ENCODE data around the gene PSPN. TPM values are rescaled to one million over a fixed set of nuclear protein-coding genes. Genes with fewer than 3 reads are reported as not detected.

Gene PSPN
- total RNA-seq, 2 experiments from 2014 or later, result 2.4 to 2.7 TPM

Small RNAs within 50 kb of the gene (microRNA-seq; reads per million reads assigned to microRNA genes)
- gene MIR3940 (13.3 reads per million, percentile 20 among the genes with 10 or more reads in this experiment), gene MIR6790 (not detected), gene MIR6885 (not detected)

Other genes starting within 250 kb of the PSPN start
- not detected for gene ACSBG2, start 240.3 kb downstream of the PSPN start, total RNA-seq
- 10 to 100 TPM; 37.8 to 42.1 TPM for gene MLLT1, start 96.0 kb downstream of the PSPN start, total RNA-seq
- under 1 TPM; 0.54 to 0.55 TPM for gene ACER1, start 42.3 kb downstream of the PSPN start, total RNA-seq
- gene CLPP, start 14.4 kb downstream of the PSPN start, total RNA-seq, result 100 to 1,000 TPM; 112 to 126 TPM
- 10 to 100 TPM; 52.0 to 55.7 TPM for gene ALKBH7, start 3.1 kb downstream of the PSPN start, total RNA-seq
- gene GTF2F1, start 17.2 kb upstream of the PSPN start, total RNA-seq, result 10 to 100 TPM; 67.3 to 72.8 TPM
- 100 to 1,000 TPM; 266 to 268 TPM for gene KHSRP, start 48.9 kb upstream of the PSPN start, total RNA-seq
- gene SLC25A41, start 57.8 kb upstream of the PSPN start, total RNA-seq, result 1 to 10 TPM in 1 of 2 experiments, under 1 TPM in 1; 0.91 to 1.0 TPM
- gene SLC25A23, start 83.9 kb upstream of the PSPN start, total RNA-seq, result 10 to 100 TPM; 35.5 to 38.3 TPM
- gene CRB3, start 88.3 kb upstream of the PSPN start, total RNA-seq, result 1 to 10 TPM; 2.7 to 3.5 TPM
- gene DENND1C, start 105.9 kb upstream of the PSPN start, total RNA-seq, result 100 to 1,000 TPM; 126 to 130 TPM
- 10 to 100 TPM in 1 of 2 experiments, 1 to 10 TPM in 1; 8.7 to 11.6 TPM for gene TUBB4A, start 126.4 kb upstream of the PSPN start, total RNA-seq
- gene TNFSF9, start 155.1 kb upstream of the PSPN start, total RNA-seq, result 1 to 10 TPM; 2.6 to 3.7 TPM
- 1 to 10 TPM; 6.9 to 7.7 TPM for gene CD70, start 215.2 kb upstream of the PSPN start, total RNA-seq